ENCODE results near the gene DNAAF8.

The DNAAF8 gene

GRCh38 chr16:4726616-4727015 is 7.7 kb upstream of the DNAAF8 start:
- no peaks in the 10 kb centered on the region for H3K27me3 ChIP-seq (replicated peaks)
- no peak for DNase-seq
- peaks cover 25% of the 10 kb centered on the region for H3K36me3 ChIP-seq (replicated peaks)
- no peak overlapping the region for H3K4me3 ChIP-seq (ENCODE audit: low read depth, low read length)
- in situ Hi-C loops (cut with HindIII; ENCODE audit: low pct_ligation_motif_present, low sequenced_read_pairs), result no loop called here
- H3K27ac ChIP-seq, result no peak overlapping the region
- TF ChIP-seq CTCF (IDR thresholded peaks at IDR 0.05; ENCODE audit: low read depth, low read length, missing control alignments), result no peak

- Histone ChIP-seq H3K4me3 (ENCODE audit: low read depth, low read length) (no peak overlapping the region), H3K27ac (no peak overlapping the region), H3K36me3 (replicated peaks) (peaks cover 20% of the 10 kb centered on the region), H3K27me3 (replicated peaks) (no peaks in the 10 kb centered on the region)
- DNase-seq, result no peak
- no peak for TF ChIP-seq CTCF (IDR thresholded peaks at IDR 0.05; ENCODE audit: low read depth, low read length, missing control alignments)
- in situ Hi-C loops (cut with HindIII; ENCODE audit: low pct_ligation_motif_present, low sequenced_read_pairs), result no loop called here
These were observed 5.7 kb upstream of the DNAAF8 start for GRCh38 chr16:4728676-4729075.

- Histone ChIP-seq H3K27me3 (replicated peaks) (no peaks in the 10 kb centered on the region), H3K36me3 (replicated peaks) (peaks cover 13% of the 10 kb centered on the region), H3K27ac (no peak overlapping the region), H3K4me3 (ENCODE audit: low read depth, low read length) (no peak overlapping the region)
- in situ Hi-C loops (cut with HindIII; ENCODE audit: low pct_ligation_motif_present, low sequenced_read_pairs), result no loop called here
- no peak for DNase-seq
- TF ChIP-seq CTCF (IDR thresholded peaks at IDR 0.05; ENCODE audit: low read depth, low read length, missing control alignments), result no peak
These were observed 4.5 kb upstream of the DNAAF8 start for GRCh38 chr16:4729876-4730275.

- peaks cover 3% of the 10 kb centered on the region for H3K36me3 ChIP-seq (replicated peaks)
- H3K4me3 ChIP-seq (ENCODE audit: low read depth, low read length), result peak overlapping the region; percentile 94
- H3K27ac ChIP-seq, result no peak overlapping the region
- in situ Hi-C loops (cut with HindIII; ENCODE audit: low pct_ligation_motif_present, low sequenced_read_pairs), result no loop called here
- TF ChIP-seq CTCF (IDR thresholded peaks at IDR 0.05; ENCODE audit: low read depth, low read length, missing control alignments), result no peak
- DNase-seq, result no peak
- no peaks in the 10 kb centered on the region for H3K27me3 ChIP-seq (replicated peaks)
These were observed 1.1 kb upstream of the DNAAF8 start for GRCh38 chr16:4733211-4733742.

- DNase-seq, result peak; percentile 1
- in situ Hi-C loops (cut with HindIII; ENCODE audit: low pct_ligation_motif_present, low sequenced_read_pairs), result no loop called here
- H3K27ac ChIP-seq, result peak overlapping the region; percentile 86
- peak overlapping the region; percentile 94 for H3K4me3 ChIP-seq (ENCODE audit: low read depth, low read length)
- H3K36me3 ChIP-seq (replicated peaks), result peaks cover 1% of the 10 kb centered on the region
- no peaks in the 10 kb centered on the region for H3K27me3 ChIP-seq (replicated peaks)
- TF ChIP-seq CTCF (IDR thresholded peaks at IDR 0.05; ENCODE audit: low read depth, low read length, missing control alignments), result no peak
These were observed 632 bp upstream of the DNAAF8 start for GRCh38 chr16:4733747-4734062.

All from brain microvascular endothelial cell (primary cell).